GM12878 (cell line): Measurements from ENCODE around the gene BMP7. TPM values are rescaled to one million over a fixed set of nuclear protein-coding genes. Genes with fewer than 3 reads are reported as not detected.

Source experiments
- ATAC-seq: fragments of 200-7000 bp; cut with Tn5 transposase; 3 replicates; pipeline ENCODE4 v1.9.1; 2020; ENCODE audit warnings: mild to moderate bottlenecking, moderate library complexity
- BruUV-seq: library from RNA; stranded (reverse); fragments of 400-500 nt; replicated peaks from 2 replicates; lab custom pipeline; 2021; lab: Mats Ljungman, UMichigan
- CTCF ChIA-PET: fragments of 300-600 bp; sonication (Branson Sonifier 250); formaldehyde crosslinking; extraction: SDS; loops from one replicate; lab custom pipeline; 2021; ENCODE audit warnings: inconsistent platforms; lab: Yijun Ruan, JAX
- POLR2A ChIA-PET: fragments of 350-600 bp; formaldehyde crosslinking; extraction: SDS; loops from one replicate; lab custom pipeline; 2021; ENCODE audit warnings: inconsistent platforms; lab: Charles Lee
- RAD21 ChIA-PET: fragments of 300-600 bp; sonication (Branson Sonifier 250); formaldehyde crosslinking; loops from one replicate; lab custom pipeline; 2023; ENCODE audit warnings: antibody characterized with exemption; ENCODE audit not compliant: unreplicated experiment; lab: Charles Lee
- SMC1A ChIA-PET: fragments of 300-600 bp; sonication (Branson Sonifier 250); formaldehyde crosslinking; loops from one replicate; lab custom pipeline; 2023; ENCODE audit not compliant: unreplicated experiment, uncharacterized antibody; lab: Charles Lee
- DNase-seq: peaks from one replicate; pipeline ENCODE4 v3.0.0-alpha.2; 2011; ENCODE audit warnings: low read depth, low spot score
- FAIRE-seq: peaks from 3 replicates; lab custom pipeline; 2011; peaks lifted over from hg19 to GRCh38; lab: Jason Lieb, UNC
- H2AFZ ChIP-seq: 2 replicates; pipeline ENCODE4 v1.6.0; 2011; ENCODE audit warnings: low read depth, low read length, control low read depth; ENCODE audit not compliant: control insufficient read depth
- H3K27ac ChIP-seq: 2 replicates; pipeline ENCODE4 v1.5.1; 2011; ENCODE audit warnings: control low read depth; ENCODE audit not compliant: control insufficient read depth, insufficient read depth
- H3K27me3 ChIP-seq, 2 experiments: replicated peaks in 1 of 2; 2 replicates each; pipeline versions ENCODE4 v1.6.0 to v1.6.1; 2011; ENCODE audit warnings: low read length in 1 of 2; ENCODE audit not compliant: control insufficient read depth in 2 of 2, insufficient read depth in 2 of 2
- H3K36me3 ChIP-seq, 2 experiments: 2 replicates each; pipeline ENCODE4 v1.5.1; 2011; ENCODE audit warnings: low read length in 1 of 2; ENCODE audit not compliant: control insufficient read depth in 2 of 2, insufficient read depth in 2 of 2
- H3K4me1 ChIP-seq: 2 replicates; pipeline ENCODE4 v1.6.1; 2011; ENCODE audit warnings: mild to moderate bottlenecking, low read length, moderate library complexity, mixed read lengths; ENCODE audit not compliant: control insufficient read depth, insufficient read depth
- H3K4me2 ChIP-seq: 2 replicates; pipeline ENCODE4 v1.6.0; 2011; ENCODE audit warnings: control low read depth; ENCODE audit not compliant: control insufficient read depth, insufficient read depth
- H3K4me3 ChIP-seq: fragments of 200-600 bp; sonication (generic); 2 replicates; pipeline ENCODE4 v1.5.1; 2016
- H3K79me2 ChIP-seq: 2 replicates; pipeline ENCODE4 v1.6.0; 2011; ENCODE audit warnings: low read length; ENCODE audit not compliant: control insufficient read depth, insufficient read depth
- H3K9ac ChIP-seq: 2 replicates; pipeline ENCODE4 v1.8.0; 2011; ENCODE audit warnings: low read length, control low read depth, mixed read lengths; ENCODE audit not compliant: control insufficient read depth, insufficient read depth
- H3K9me3 ChIP-seq: replicated peaks from 3 replicates; pipeline ENCODE4 v1.5.1; 2011; ENCODE audit warnings: mild to moderate bottlenecking, low read length; ENCODE audit not compliant: control insufficient read depth, insufficient read depth
- H4K20me1 ChIP-seq: 2 replicates; pipeline ENCODE4 v1.6.0; 2011; ENCODE audit not compliant: control insufficient read depth, insufficient read depth
- FOXM1 ChIP-seq: IDR thresholded peaks from 2 replicates; pipeline ENCODE4 v1.6.1; 2012; ENCODE audit warnings: low read depth, mild to moderate bottlenecking, inconsistent platforms, low read length, moderate library complexity
- MEF2A ChIP-seq: IDR thresholded peaks from 2 replicates; pipeline ENCODE4 v1.6.1; 2011; ENCODE audit warnings: low read depth, mild to moderate bottlenecking, low read length, moderate library complexity; ENCODE audit not compliant: insufficient read depth
- POU2F2 ChIP-seq: IDR thresholded peaks from 3 replicates; pipeline ENCODE4 v1.6.1; 2011; ENCODE audit warnings: low read depth, mild to moderate bottlenecking, low read length, borderline replicate concordance
- REST ChIP-seq: IDR thresholded peaks from 2 replicates; pipeline ENCODE4 v1.6.1; 2012; ENCODE audit warnings: mild to moderate bottlenecking, low read depth, low read length
- RFX5 ChIP-seq: IDR thresholded peaks from 2 replicates; pipeline ENCODE4 v1.6.1; 2011; ENCODE audit warnings: low read depth, low read length, improper control_type of control experiment
- RUNX3 ChIP-seq: IDR thresholded peaks from 2 replicates; pipeline ENCODE4 v1.6.1; 2012; ENCODE audit warnings: low read length, inconsistent platforms
- SMAD5 ChIP-seq: IDR thresholded peaks from 2 replicates; pipeline ENCODE4 v1.6.1; 2016; ENCODE audit warnings: antibody characterized with exemption, low read depth
- SPI1 ChIP-seq: IDR thresholded peaks from 2 replicates; pipeline ENCODE4 v1.6.1; 2011; ENCODE audit warnings: low read depth, mild to moderate bottlenecking, low read length, moderate library complexity, borderline replicate concordance; ENCODE audit not compliant: insufficient read depth
- SREBF2 ChIP-seq: IDR thresholded peaks from 2 replicates; pipeline ENCODE4 v1.6.1; 2012; ENCODE audit warnings: mild to moderate bottlenecking, low read length
- SUPT20H ChIP-seq: IDR thresholded peaks from 2 replicates; pipeline ENCODE4 v1.6.1; 2011; ENCODE audit warnings: low read depth, mild to moderate bottlenecking, low read length, moderate library complexity, borderline replicate concordance; ENCODE audit not compliant: control insufficient read depth
- TBL1XR1 ChIP-seq: IDR thresholded peaks from 2 replicates; pipeline ENCODE4 v1.6.1; 2012; ENCODE audit warnings: low read depth, low read length, improper control_type of control experiment
- USF1 ChIP-seq: IDR thresholded peaks from 2 replicates; pipeline ENCODE4 v1.6.1; 2011; ENCODE audit warnings: borderline replicate concordance, low read depth, mild to moderate bottlenecking, moderate library complexity, mixed read lengths, low read length; ENCODE audit not compliant: insufficient read depth; ENCODE audit errors: extremely low read length
- ZZZ3 ChIP-seq: IDR thresholded peaks from 2 replicates; pipeline ENCODE4 v1.6.1; 2011; ENCODE audit warnings: low read depth; ENCODE audit not compliant: control insufficient read depth, insufficient read length
- WGBS: methylation state at CpG from one replicate; pipeline ENCODE4 v1.1.6; 2016; ENCODE audit warnings: low lambda C conversion rate; ENCODE audit not compliant: insufficient replicate concordance, insufficient coverage; ENCODE audit errors: missing lambda C conversion rate; 5-methylcytosine and 5-hydroxymethylcytosine counted together
- in situ Hi-C: fragments of 300-500 bp; cut with MboI; formaldehyde crosslinking; loops from 9 replicates; pipeline ENCODE4 v1.14.3; 2018; ENCODE audit warnings: mixed read lengths
- intact Hi-C: fragments of 100-400 bp; cut with micrococcal nuclease; formaldehyde crosslinking; loops from one replicate; pipeline ENCODE4 v1.14.2; 2022; ENCODE audit not compliant: unreplicated experiment
- polyA plus RNA-seq, 11 experiments: library from polyadenylated mRNA; depleted of rRNA in 4 of 11; unstranded in 6 of 11; stranded (reverse) in 5 of 11; fragments of >200 nt; fragmentation: Nextera tagmentation in 4 of 11; fragmentation: Illumina TruSeq in 1 of 11; extraction: Ambion mirVana in 4 of 11; extraction: Trizol in 1 of 11; gene quantifications; 1 replicate in 1 of 11; 2 replicates in 10 of 11; pipeline versions ENCODE4 v1.2.1 to v1.2.3, GENCODE V29; 2011 to 2016; ENCODE audit warnings: inconsistent platforms in 2 of 11, missing spikeins in 2 of 11, low read depth in 1 of 11
- total RNA-seq, 4 experiments: library from RNA; depleted of rRNA in 3 of 4; stranded (reverse); fragments of >200 nt in 3 of 4; fragmentation: Illumina TruSeq in 1 of 4; extraction: Trizol in 1 of 4; gene quantifications; 2 replicates each; pipeline versions ENCODE4 v1.2.1 to v1.2.3, GENCODE V29; 2013 to 2021

Gene BMP7
- total and polyA plus RNA-seq, 10 of the 15 experiments (the other 5 are each of a cell fraction or from before 2014, with no cell fraction given) = 0.18 to 0.51 (median 0.28) TPM; not detected in 7

GRCh38 chr20:57308451-57309271, 42.2 kb upstream of the BMP7 start:
- Histone ChIP-seq H3K27ac (no peak overlapping the region), H2AFZ (no peak overlapping the region), H3K4me2 (no peak overlapping the region), H3K79me2 (no peaks in the 10 kb centered on the region), H3K9ac (no peak overlapping the region), H3K9me3 (no peaks in the 10 kb centered on the region), H4K20me1 (no peaks in the 10 kb centered on the region), H3K4me3 (no peak overlapping the region), H3K36me3 (no peaks in the 10 kb centered on the region), H3K4me1 (no peaks in the 10 kb centered on the region), H3K27me3 (peaks cover 2% of the 10 kb centered on the region in 2 experiments)
- POLR2A ChIA-PET = no interaction called here
- no TSS peak for BruUV-seq
- RAD21 ChIA-PET = no interaction called here
- DNase-seq = no peak
- in situ Hi-C loops = no loop called here
- ATAC-seq = no peak
- no peak for FAIRE-seq
- intact Hi-C loops = no loop called here
- 15% methylated on average over 13 of the region's 13 CpGs for WGBS
- no peak for TF ChIP-seq RUNX3
- TF ChIP-seq USF1 = no peak
- no peak for TF ChIP-seq SUPT20H
- TF ChIP-seq ZZZ3 = no peak
- no peak for TF ChIP-seq SPI1
- TF ChIP-seq SREBF2 = no peak
- no peak for TF ChIP-seq FOXM1
- TF ChIP-seq REST = no peak
- TF ChIP-seq RFX5 = no peak
- TF ChIP-seq TBL1XR1 = no peak
- no peak for TF ChIP-seq POU2F2
- TF ChIP-seq MEF2A = no peak
- no peak for TF ChIP-seq SMAD5
- CTCF ChIA-PET = interaction anchor here (1.5 kb wide), 1 partner anchor 16 kb away, joined by 5 read pairs; no protein-coding TSS in a partner anchor
- SMC1A ChIA-PET = no interaction called here
